ENCODE results near the gene VSIG2.

Gene VSIG2

GRCh38 chr11:124738713-124739478, 13.2 kb downstream of the VSIG2 start:
- Histone ChIP-seq H3K4me1 (ENCODE audit: control insufficient read depth in 1 of 2, insufficient read depth in 1 of 2, low read depth in 1 of 2, low read length in 1 of 2) (peaks cover 19 to 24% of the 10 kb centered on the region in 2 experiments), H3K27me3 (peaks cover 58% of the 10 kb centered on the region), H3K4me3 (ENCODE audit: low read depth in 1 of 2, low read length in 1 of 2) (no peak overlapping the region), H3K27ac (no peak overlapping the region), H3K36me3 (no peaks in the 10 kb centered on the region), H3K9me3 (no peaks in the 10 kb centered on the region)
- TF ChIP-seq CTCF (IDR thresholded peaks at IDR 0.05), result no peak

- no peak overlapping the region for H3K27ac ChIP-seq
- peaks cover 50% of the 10 kb centered on the region for H3K27me3 ChIP-seq
- TF ChIP-seq CTCF (IDR thresholded peaks at IDR 0.05), result no peak
- peaks cover 19 to 24% of the 10 kb centered on the region in 2 experiments for H3K4me1 ChIP-seq (ENCODE audit: control insufficient read depth in 1 of 2, insufficient read depth in 1 of 2, low read depth in 1 of 2, low read length in 1 of 2)
- H3K9me3 ChIP-seq, result no peaks in the 10 kb centered on the region
- no peaks in the 10 kb centered on the region for H3K36me3 ChIP-seq
- no peak overlapping the region for H3K4me3 ChIP-seq (ENCODE audit: low read depth in 1 of 2, low read length in 1 of 2)
Measured at GRCh38 chr11:124737638-124738305, 14.3 kb downstream of the VSIG2 start.

- Histone ChIP-seq H3K27me3 (peaks cover 40% of the 10 kb centered on the region), H3K9me3 (no peaks in the 10 kb centered on the region), H3K4me3 (ENCODE audit: low read depth in 1 of 2, low read length in 1 of 2) (no peak overlapping the region), H3K36me3 (no peaks in the 10 kb centered on the region), H3K27ac (no peak overlapping the region), H3K4me1 (ENCODE audit: control insufficient read depth in 1 of 2, insufficient read depth in 1 of 2, low read depth in 1 of 2, low read length in 1 of 2) (peaks cover 19 to 24% of the 10 kb centered on the region in 2 experiments)
- TF ChIP-seq CTCF (IDR thresholded peaks at IDR 0.05), result no peak
Measured at GRCh38 chr11:124736736-124737135, 15.3 kb downstream of the VSIG2 start.

- Histone ChIP-seq H3K4me3 (ENCODE audit: low read depth in 1 of 2, low read length in 1 of 2) (no peak overlapping the region), H3K4me1 (ENCODE audit: control insufficient read depth in 1 of 2, insufficient read depth in 1 of 2, low read depth in 1 of 2, low read length in 1 of 2) (peaks cover 5 to 13% of the 10 kb centered on the region in 2 experiments), H3K27ac (no peak overlapping the region), H3K36me3 (no peaks in the 10 kb centered on the region), H3K27me3 (no peaks in the 10 kb centered on the region), H3K9me3 (no peaks in the 10 kb centered on the region)
- no peak for TF ChIP-seq CTCF (IDR thresholded peaks at IDR 0.05)
Measured at GRCh38 chr11:124732230-124732629, 19.8 kb downstream of the VSIG2 start.

GRCh38 chr11:124729571-124729970, 22.5 kb downstream of the VSIG2 start:
- H3K27ac ChIP-seq, result no peak overlapping the region
- TF ChIP-seq CTCF (IDR thresholded peaks at IDR 0.05), result no peak
- H3K27me3 ChIP-seq, result peaks cover 13% of the 10 kb centered on the region
- no peak overlapping the region for H3K4me3 ChIP-seq (ENCODE audit: low read depth in 1 of 2, low read length in 1 of 2)
- peaks cover 0 to 4% of the 10 kb centered on the region in 2 experiments for H3K4me1 ChIP-seq (ENCODE audit: control insufficient read depth in 1 of 2, insufficient read depth in 1 of 2, low read depth in 1 of 2, low read length in 1 of 2)
- no peaks in the 10 kb centered on the region for H3K9me3 ChIP-seq
- H3K36me3 ChIP-seq, result no peaks in the 10 kb centered on the region
